ENCODE measurements around the gene IFT81.

GRCh38 chr12:110249105-110249504, 124.9 kb downstream of the IFT81 start:
- no peak for TF ChIP-seq SUZ12 (IDR thresholded peaks at IDR 0.05; ENCODE audit: extremely low read depth, insufficient read depth, insufficient read length)
- TF ChIP-seq YY1 (IDR thresholded peaks at IDR 0.05; ENCODE audit: insufficient read depth, insufficient read length), result no peak
